Neural cell (in vitro differentiated cells): Measurements from ENCODE around the gene ANO9. TPM values are rescaled to one million over a fixed set of nuclear protein-coding genes. Genes with fewer than 3 reads are reported as not detected.

Experiments used
- H2AFZ ChIP-seq: fragments of 200-600, 300-800 bp; sonication (generic), shearing (Covaris generic); 2 replicates; pipeline ENCODE4 v1.6.0; 2014; ENCODE audit warnings: low read depth, mild to moderate bottlenecking, antibody characterized with exemption, low read length, moderate library complexity
- H3F3A ChIP-seq: fragments of 200-600 bp; shearing (Covaris generic); 2 replicates; pipeline ENCODE4 v1.6.1; 2016; ENCODE audit warnings: mild to moderate bottlenecking, moderate library complexity, mixed read lengths, antibody characterized with exemption, low read length; ENCODE audit not compliant: insufficient read depth, poor library complexity, severe bottlenecking
- H3K27ac ChIP-seq: fragments of 200-600, 300-800 bp; sonication (generic), shearing (Covaris generic); 2 replicates; pipeline ENCODE4 v1.5.1; 2014; ENCODE audit warnings: mild to moderate bottlenecking, low read length, moderate library complexity
- H3K27me3 ChIP-seq: fragments of 300-800, 200-600 bp; sonication (generic), shearing (Covaris generic); 2 replicates; pipeline ENCODE4 v1.6.0; 2014; ENCODE audit warnings: mild to moderate bottlenecking, low read depth, low read length, moderate library complexity; ENCODE audit not compliant: insufficient read depth
- H3K36me3 ChIP-seq: fragments of 300-800, 200-600 bp; sonication (generic), shearing (Covaris generic); 2 replicates; pipeline ENCODE4 v1.5.1; 2014; ENCODE audit warnings: mild to moderate bottlenecking, antibody characterized with exemption, low read length, moderate library complexity; ENCODE audit not compliant: insufficient read depth
- H3K4me2 ChIP-seq: fragments of 300-800, 200-600 bp; sonication (generic), shearing (Covaris generic); 2 replicates; pipeline ENCODE4 v1.6.0; 2014; ENCODE audit warnings: mild to moderate bottlenecking, low read length
- H3K4me3 ChIP-seq: fragments of 300-800, 200-600 bp; sonication (generic), shearing (Covaris generic); 2 replicates; pipeline ENCODE4 v1.5.1; 2014; ENCODE audit warnings: mild to moderate bottlenecking, low read length, moderate library complexity
- H3K79me2 ChIP-seq: fragments of 200-600 bp; shearing (Covaris generic); replicated peaks from 2 replicates; pipeline ENCODE4 v1.6.0; 2014; ENCODE audit warnings: mild to moderate bottlenecking, low read length, moderate library complexity; ENCODE audit not compliant: insufficient read depth
- H3K9ac ChIP-seq: fragments of 300-800, 200-600 bp; sonication (generic), shearing (Covaris generic); 2 replicates; pipeline ENCODE4 v1.6.1; 2016; ENCODE audit warnings: mild to moderate bottlenecking, low read length, mixed read lengths
- H3K9me2 ChIP-seq: fragments of 200-600 bp; shearing (Covaris generic); 2 replicates; pipeline ENCODE4 v1.6.1; 2016; ENCODE audit warnings: mild to moderate bottlenecking, low read length, mixed read lengths; ENCODE audit not compliant: insufficient read depth
- H3K9me3 ChIP-seq: fragments of 200-600, 300-800 bp; sonication (generic), shearing (Covaris generic); 2 replicates; pipeline ENCODE4 v1.6.1; 2016; ENCODE audit warnings: mild to moderate bottlenecking, mixed run types, low read length, moderate library complexity, mixed read lengths
- H4K20me1 ChIP-seq: fragments of 200-600 bp; shearing (Covaris generic); 2 replicates; pipeline ENCODE4 v1.6.1; 2016; ENCODE audit warnings: mild to moderate bottlenecking, mixed run types; ENCODE audit not compliant: insufficient read depth
- CTCF ChIP-seq: fragments of 450-650 bp; IDR thresholded peaks from 2 replicates; pipeline ENCODE4 v1.5.1; 2014; ENCODE audit warnings: antibody characterized with exemption, mild to moderate bottlenecking, moderate library complexity; ENCODE audit not compliant: poor library complexity, severe bottlenecking
- EP300 ChIP-seq: fragments of 450-650 bp; conservative IDR thresholded peaks from 2 replicates; pipeline ENCODE4 v1.6.1; 2014; ENCODE audit warnings: antibody characterized with exemption, mild to moderate bottlenecking, moderate library complexity; ENCODE audit not compliant: poor library complexity, severe bottlenecking
- EZH2 ChIP-seq: fragments of 200-600, 300-800 bp; shearing (Covaris generic), sonication (generic); IDR thresholded peaks from 2 replicates; pipeline ENCODE4 v1.6.1; 2014; ENCODE audit warnings: antibody characterized with exemption, low read length, borderline replicate concordance, mild to moderate bottlenecking; ENCODE audit not compliant: insufficient read depth, poor library complexity, severe bottlenecking
- MXI1 ChIP-seq: fragments of 450-650 bp; conservative IDR thresholded peaks from 2 replicates; pipeline ENCODE4 v1.6.1; 2014; ENCODE audit warnings: antibody characterized with exemption, mild to moderate bottlenecking; ENCODE audit not compliant: poor library complexity, severe bottlenecking
- POLR2AphosphoS5 ChIP-seq: IDR thresholded peaks from 2 replicates; pipeline ENCODE4 v1.6.1; 2012
- RAD21 ChIP-seq: fragments of 450-650 bp; conservative IDR thresholded peaks from 2 replicates; pipeline ENCODE4 v1.6.1; 2014; ENCODE audit warnings: antibody characterized with exemption, mild to moderate bottlenecking, moderate library complexity
- REST ChIP-seq: IDR thresholded peaks from 2 replicates; pipeline ENCODE4 v1.6.1; 2012; ENCODE audit warnings: borderline replicate concordance
- SMC3 ChIP-seq: fragments of 450-650 bp; conservative IDR thresholded peaks from 2 replicates; pipeline ENCODE4 v1.6.1; 2014; ENCODE audit warnings: antibody characterized with exemption, mild to moderate bottlenecking, moderate library complexity; ENCODE audit not compliant: poor library complexity
- TAF1 ChIP-seq: IDR thresholded peaks from 2 replicates; pipeline ENCODE4 v1.6.1; 2012; ENCODE audit warnings: low read depth
- polyA plus RNA-seq: library from polyadenylated mRNA; depleted of rRNA; stranded (reverse); fragments of >200 nt; gene quantifications from 2 replicates; pipeline ENCODE4 v1.2.3, GENCODE V29; 2014

ANO9 gene
- polyA plus RNA-seq, 1 donor from 2014 or later: not detected

- Histone ChIP-seq H3K9ac (peak overlapping the region; percentile 95), H3F3A (no peaks in the 10 kb centered on the region), H3K79me2 (peaks cover 16% of the 10 kb centered on the region), H3K27ac (peak overlapping the region; percentile 87), H4K20me1 (no peaks in the 10 kb centered on the region), H3K36me3 (peaks cover 7% of the 10 kb centered on the region), H3K4me3 (peak overlapping the region; percentile 90), H2AFZ (no peak overlapping the region), H3K27me3 (no peaks in the 10 kb centered on the region), H3K9me2 (no peaks in the 10 kb centered on the region), H3K4me2 (peak overlapping the region; percentile 99), H3K9me3 (no peaks in the 10 kb centered on the region)
- TF ChIP-seq CTCF: no peak
- no peak for TF ChIP-seq TAF1
- TF ChIP-seq SMC3: no peak
- TF ChIP-seq RAD21: no peak
- TF ChIP-seq EZH2: no peak
- TF ChIP-seq MXI1: no peak
- no peak for TF ChIP-seq REST
- TF ChIP-seq EP300: no peak
- no peak for TF ChIP-seq POLR2AphosphoS5
Measured at GRCh38 chr11:371051-371450, 70.8 kb downstream of the ANO9 start.

- Histone ChIP-seq H3K9me2 (no peaks in the 10 kb centered on the region), H4K20me1 (no peaks in the 10 kb centered on the region), H3K27ac (peak overlapping the region; percentile 87), H2AFZ (no peak overlapping the region), H3K9ac (peak overlapping the region; percentile 95), H3K9me3 (no peaks in the 10 kb centered on the region), H3K36me3 (peaks cover 1% of the 10 kb centered on the region), H3F3A (no peaks in the 10 kb centered on the region), H3K27me3 (no peaks in the 10 kb centered on the region), H3K4me2 (peak overlapping the region; percentile 99), H3K4me3 (peak overlapping the region; percentile 90), H3K79me2 (peaks cover 16% of the 10 kb centered on the region)
- TF ChIP-seq REST: no peak
- no peak for TF ChIP-seq TAF1
- no peak for TF ChIP-seq RAD21
- TF ChIP-seq SMC3: no peak
- TF ChIP-seq POLR2AphosphoS5: peak; percentile 76
- peak; percentile 18 for TF ChIP-seq MXI1
- TF ChIP-seq EP300: no peak
- no peak for TF ChIP-seq EZH2
- TF ChIP-seq CTCF: no peak
Measured at GRCh38 chr11:370070-370941, 71.5 kb downstream of the ANO9 start.
